H4 (cell line): Measurements from ENCODE around the gene APOA5. TPM values are rescaled to one million over a fixed set of nuclear protein-coding genes. Genes with fewer than 3 reads are reported as not detected.
A peak's percentile ranks its signal among the peaks of the same experiment; 100 is the strongest.
"Not testable (repeated sequence)": the region's sequence is repeated elsewhere in the genome, so short reads cannot be mapped to it uniquely, and the experiment has no call there.

Experiments
- DNase-seq: peaks from one replicate; pipeline ENCODE4 v3.0.0-alpha.2; 2015; ENCODE audit warnings: low spot score
- total RNA-seq: library from RNA; depleted of rRNA; stranded (reverse); fragments of >200 nt; shearing (Covaris generic); gene quantifications from 2 replicates; pipeline ENCODE4 v1.2.3, GENCODE V29; 2014; rRNA removed

Gene APOA5
- total RNA-seq, 1 experiment from 2014 or later: not detected

DNA sequence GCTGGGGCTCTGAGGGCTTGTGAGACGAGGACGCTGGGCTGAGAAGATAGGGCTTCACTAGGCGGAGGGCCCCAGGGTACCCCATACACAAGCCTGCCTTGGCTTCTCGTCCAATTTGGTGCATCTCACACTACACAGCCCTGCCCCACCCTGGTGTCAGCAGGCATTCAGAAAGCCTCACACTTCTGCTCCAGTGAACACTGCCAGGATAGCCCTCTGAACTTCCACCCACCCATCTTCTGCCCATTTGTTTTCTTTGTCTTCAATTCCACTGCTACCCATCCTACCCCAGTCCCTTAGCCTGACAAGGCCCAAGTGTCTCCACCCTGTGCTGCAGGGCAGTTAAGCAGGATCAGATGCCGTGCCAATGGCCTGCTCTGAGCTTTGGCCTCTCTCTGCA lies 17.0 kb downstream of the APOA5 start:
- no peak for DNase-seq

DNA sequence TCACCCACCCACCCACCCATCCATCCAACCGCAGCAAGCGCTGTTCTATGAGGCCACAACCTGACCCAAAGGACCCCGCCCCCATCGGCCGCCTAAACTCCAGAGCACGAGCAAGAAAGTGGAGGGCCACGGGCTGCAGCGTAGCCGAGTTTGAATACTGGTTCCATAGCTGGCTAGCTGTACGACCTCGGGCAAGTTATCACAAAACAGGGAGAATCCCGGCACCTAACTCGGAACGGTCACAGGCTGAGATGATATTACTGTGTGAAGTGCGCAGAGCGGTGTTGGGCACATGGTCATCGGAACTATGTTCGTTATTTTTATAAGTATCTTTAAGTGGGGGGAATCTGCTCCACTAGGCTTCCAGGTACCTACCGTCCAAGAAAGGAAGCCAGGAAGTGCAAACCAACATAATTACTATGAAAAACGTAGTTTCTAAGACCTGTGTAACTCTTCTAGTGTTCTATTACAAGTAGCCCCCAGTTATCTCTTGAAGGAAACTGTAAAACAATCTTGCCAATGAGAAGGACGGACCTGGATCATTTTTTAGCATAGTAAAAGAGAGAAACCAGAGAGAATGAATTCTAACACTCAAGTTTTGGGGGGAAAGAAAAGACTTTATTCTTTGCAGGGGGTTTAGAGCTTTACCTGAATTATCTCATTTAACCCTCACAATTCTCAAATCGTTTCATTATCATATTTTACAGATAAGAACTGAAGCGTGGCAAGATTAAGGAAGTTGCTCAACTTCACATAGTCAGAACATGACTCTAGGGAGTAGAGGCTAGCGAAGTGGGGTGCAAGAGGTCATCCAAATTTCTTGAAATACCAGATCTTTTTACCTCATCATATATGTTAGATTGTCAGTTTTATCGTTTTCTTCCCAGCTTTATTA lies 18.2 kb downstream of the APOA5 start:
- no peak for DNase-seq

DNA sequence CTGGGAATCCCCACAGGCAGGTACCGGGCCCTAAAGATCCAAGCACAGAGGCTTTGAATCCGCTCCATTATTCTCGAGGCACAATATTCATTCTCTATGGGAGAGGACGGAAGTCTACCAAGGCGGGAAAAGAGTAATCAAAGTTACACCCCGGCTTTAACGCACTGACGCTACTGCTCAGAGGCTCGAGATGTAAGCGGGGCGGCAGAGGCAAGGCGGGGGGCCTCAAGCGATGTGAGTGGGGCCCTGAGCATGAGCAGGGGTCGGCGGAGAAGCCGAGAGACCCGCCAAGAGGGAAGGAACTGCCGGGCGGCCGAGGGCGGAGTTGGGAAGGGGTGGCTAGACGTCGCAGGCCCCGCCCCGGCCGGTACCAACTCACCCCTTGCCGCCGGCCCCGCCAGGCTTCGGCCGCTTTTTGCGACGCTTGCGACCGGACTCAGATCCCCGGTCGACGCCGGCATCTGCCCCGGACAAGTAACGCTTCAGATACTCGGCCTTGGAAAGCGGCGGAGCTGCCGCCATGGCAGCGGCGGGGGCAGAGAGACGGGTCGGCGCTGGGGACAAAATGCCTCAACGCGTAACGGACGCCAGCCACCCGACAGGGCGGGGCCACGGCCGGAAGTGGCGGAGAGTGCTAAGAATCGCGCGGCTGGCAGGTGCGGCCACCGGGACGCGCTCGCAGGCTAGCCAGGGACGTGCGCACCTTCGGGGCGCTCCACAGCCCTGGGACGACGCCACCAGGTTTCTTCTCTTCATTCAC lies 19.1 kb downstream of the APOA5 start, which contains the start of gene BUD13:
BUD13 (minus strand) TSS at position 545 of the 760 bp plus-strand sequence; CDS start at position 522, 23 bp downstream.
- peak; percentile 77 for DNase-seq

DNA sequence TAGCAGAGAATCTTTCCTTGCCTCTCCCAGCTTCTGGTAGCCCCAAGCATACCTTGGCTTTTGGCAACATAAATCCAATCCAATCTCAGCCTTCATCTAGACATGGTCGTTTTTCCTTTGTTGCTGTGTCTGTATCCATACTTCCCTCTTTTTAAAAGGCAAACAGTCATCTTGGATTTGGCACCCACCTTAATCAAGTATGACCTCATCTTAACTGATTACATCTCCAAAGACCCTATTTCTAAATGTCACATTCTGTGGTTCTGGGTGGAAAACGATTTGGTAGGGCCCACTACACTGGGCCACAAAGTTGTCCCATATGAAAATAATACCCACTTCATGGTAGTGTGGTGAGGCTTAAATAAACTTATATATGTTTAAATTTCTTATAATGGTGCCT lies 19.7 kb downstream of the APOA5 start:
- DNase-seq: no peak

DNA sequence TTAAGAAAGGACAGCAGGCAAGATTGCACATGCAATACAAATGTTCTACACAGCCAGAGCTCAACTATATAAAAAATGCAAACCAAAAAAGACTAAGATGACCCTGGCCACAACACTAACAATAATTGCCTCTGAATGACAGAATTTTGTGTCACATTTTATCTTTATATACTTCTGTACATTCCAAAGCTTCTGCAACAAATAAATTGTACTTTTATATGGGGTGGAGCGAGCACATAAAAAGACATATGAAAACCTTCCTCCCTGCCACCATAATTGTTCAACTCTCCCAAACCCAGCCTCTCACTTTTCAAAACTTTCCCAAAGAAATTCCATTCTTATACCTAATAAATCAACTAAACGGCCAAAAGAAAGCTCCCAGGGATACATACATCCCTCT lies 29.5 kb downstream of the APOA5 start:
- no peak for DNase-seq

DNA sequence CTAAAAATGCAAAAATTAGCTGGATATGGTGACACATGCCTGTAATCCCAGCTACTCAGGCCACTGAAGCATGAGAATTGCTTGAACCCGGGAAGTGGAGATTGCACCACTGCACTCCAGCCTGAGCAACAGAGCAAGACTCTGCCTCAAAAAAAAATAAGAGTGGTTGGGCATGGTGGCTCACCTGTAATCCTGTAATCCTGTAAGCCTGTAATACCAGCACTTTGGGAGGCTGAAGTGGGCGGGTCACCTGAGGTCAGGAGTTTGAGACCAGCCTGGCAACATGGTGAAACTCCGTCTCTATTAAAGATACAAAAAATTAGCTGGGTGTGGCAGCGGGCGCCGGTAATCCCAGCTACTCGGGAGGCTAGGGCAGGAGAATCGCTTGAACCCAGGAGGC lies 35.6 kb downstream of the APOA5 start:
- not testable (repeated sequence) for DNase-seq

DNA sequence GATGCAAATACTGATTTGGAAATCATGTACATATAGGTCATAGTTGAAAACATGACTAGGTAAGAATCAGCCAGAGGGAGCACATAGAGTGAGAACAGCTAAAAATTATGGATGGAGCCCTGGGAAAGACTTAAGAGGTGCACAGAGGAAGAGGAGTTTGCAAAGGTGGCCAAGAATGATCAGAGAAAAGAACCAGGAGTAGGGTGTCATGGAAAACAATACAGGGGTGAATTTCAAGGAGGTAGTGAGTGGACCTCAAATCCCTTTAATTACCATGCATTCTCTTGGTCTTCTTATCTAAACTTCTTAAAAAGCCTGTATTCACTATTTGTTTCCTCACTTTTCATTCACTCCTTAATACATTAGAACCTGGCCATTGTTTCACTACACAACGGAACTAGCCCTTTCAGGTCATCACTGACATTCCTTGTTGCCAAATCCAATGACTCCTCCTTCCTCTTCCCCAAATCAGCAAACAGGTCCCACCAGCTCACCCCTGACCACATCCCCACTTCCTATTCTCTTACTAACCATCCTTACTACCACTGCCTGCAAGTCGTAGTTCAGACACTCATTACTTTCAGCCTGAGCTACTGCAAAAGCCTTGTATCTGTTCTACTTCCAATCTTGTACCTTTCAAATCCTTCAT lies 41.5 kb downstream of the APOA5 start:
- DNase-seq: no peak

DNA sequence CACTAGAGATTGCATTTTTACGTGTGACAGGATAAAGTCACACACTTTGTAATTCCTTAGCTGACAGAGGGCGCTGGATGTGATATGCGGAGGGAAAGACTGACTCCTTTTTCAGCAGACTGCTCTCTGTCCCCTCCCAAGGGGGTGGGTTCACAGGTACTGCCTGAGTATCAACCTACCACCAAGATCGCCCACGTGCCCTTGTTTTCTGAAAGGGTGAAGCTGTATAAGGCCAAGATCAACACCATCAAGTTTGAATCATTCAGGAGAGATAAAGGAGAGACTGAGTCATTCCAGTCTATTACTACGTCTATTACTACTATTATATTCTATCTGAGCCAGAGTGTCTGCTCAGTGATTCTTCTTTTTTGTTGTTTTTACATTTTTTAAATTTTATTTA lies 49.6 kb downstream of the APOA5 start:
- DNase-seq: no peak

DNA sequence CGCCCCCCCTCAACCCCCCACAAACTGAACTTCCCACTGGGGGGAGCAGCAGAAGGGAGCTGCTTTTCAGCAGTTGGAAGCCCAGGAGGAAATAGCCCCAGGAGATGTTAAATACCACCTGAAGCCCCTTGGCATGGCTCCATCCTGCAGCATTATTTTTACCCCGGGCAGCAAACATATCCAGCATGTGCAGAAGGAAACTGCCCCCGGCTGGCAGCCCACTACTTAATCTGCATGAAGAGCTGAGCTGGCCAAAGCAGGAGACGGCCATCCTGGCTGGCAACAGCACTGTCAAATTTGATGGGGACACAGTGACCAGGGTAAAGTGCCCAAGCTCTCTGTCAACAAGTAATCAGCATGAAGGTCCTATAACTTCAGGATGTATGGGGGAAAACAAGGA lies 50.9 kb downstream of the APOA5 start:
- DNase-seq: no peak

Other genes with a start within 250 kb of the APOA5 start
- 24.7 and 26.3 TPM in 2 replicates for gene BUD13, start 18.9 kb downstream of the APOA5 start, total RNA-seq
- gene ZPR1, start 3.9 kb downstream of the APOA5 start, total RNA-seq: 83.6 and 108 TPM in 2 replicates
- gene APOA4, start 31.4 kb upstream of the APOA5 start, total RNA-seq: not detected in 2 replicates
- not detected in 2 replicates for gene APOC3, start 38.0 kb upstream of the APOA5 start, total RNA-seq
- 0.54 TPM in 1 of 2 replicates, not detected in the other for gene APOA1, start 45.7 kb upstream of the APOA5 start, total RNA-seq